Measurements from ENCODE around the gene LRCH1. TPM values are rescaled to one million over a fixed set of nuclear protein-coding genes. Genes with fewer than 3 reads are reported as not detected.

LRCH1 gene
- total and polyA plus RNA-seq, 2 experiments from 2014 or later = 3.9 to 9.2 TPM

DNA sequence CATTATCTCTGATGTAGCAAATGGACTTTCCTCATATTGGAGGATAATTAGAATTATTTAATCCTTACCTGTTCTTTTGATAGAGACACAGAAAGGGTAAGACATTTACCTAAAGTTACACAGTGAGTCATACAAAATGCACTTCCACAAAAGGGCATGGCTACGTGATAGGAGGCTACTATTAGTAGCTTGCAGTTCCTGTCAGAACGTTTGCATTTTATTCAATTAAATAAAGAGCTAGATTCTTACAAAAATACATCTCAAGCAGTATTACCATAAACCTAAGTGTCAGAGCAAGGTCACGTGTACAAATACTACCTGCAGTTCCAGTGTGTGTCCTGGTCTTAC is 123.4 kb downstream of the LRCH1 start:
- H4K20me1 ChIP-seq (replicated peaks; ENCODE audit: insufficient read depth) = no peaks in the 10 kb centered on the region; the same call in 1 of the 2 replicates
- H2AFZ ChIP-seq = no peak overlapping the region
- ATAC-seq (no peak), DNase-seq (ENCODE audit: low spot score) (no peak)
- H3K79me2 ChIP-seq (replicated peaks; ENCODE audit: insufficient read depth) = peaks cover 6% of the 10 kb centered on the region
- no peaks in the 10 kb centered on the region for H3K4me1 ChIP-seq (ENCODE audit: insufficient read depth)
- H3K36me3 ChIP-seq (ENCODE audit: insufficient read depth) = no peaks in the 10 kb centered on the region
- TF ChIP-seq JUNB (IDR thresholded peaks at IDR 0.05; ENCODE audit: unreplicated experiment) = no peak
- no peak for TF ChIP-seq ZNF331 (CRISPR knock-in tag; IDR thresholded peaks at IDR 0.05; ENCODE audit: low read depth)
- TF ChIP-seq, protein P1, sequence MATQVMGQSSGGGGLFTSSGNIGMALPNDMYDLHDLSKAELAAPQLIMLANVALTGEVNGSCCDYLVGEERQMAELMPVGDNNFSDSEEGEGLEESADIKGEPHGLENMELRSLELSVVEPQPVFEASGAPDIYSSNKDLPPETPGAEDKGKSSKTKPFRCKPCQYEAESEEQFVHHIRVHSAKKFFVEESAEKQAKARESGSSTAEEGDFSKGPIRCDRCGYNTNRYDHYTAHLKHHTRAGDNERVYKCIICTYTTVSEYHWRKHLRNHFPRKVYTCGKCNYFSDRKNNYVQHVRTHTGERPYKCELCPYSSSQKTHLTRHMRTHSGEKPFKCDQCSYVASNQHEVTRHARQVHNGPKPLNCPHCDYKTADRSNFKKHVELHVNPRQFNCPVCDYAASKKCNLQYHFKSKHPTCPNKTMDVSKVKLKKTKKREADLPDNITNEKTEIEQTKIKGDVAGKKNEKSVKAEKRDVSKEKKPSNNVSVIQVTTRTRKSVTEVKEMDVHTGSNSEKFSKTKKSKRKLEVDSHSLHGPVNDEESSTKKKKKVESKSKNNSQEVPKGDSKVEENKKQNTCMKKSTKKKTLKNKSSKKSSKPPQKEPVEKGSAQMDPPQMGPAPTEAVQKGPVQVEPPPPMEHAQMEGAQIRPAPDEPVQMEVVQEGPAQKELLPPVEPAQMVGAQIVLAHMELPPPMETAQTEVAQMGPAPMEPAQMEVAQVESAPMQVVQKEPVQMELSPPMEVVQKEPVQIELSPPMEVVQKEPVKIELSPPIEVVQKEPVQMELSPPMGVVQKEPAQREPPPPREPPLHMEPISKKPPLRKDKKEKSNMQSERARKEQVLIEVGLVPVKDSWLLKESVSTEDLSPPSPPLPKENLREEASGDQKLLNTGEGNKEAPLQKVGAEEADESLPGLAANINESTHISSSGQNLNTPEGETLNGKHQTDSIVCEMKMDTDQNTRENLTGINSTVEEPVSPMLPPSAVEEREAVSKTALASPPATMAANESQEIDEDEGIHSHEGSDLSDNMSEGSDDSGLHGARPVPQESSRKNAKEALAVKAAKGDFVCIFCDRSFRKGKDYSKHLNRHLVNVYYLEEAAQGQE (IDR thresholded peaks at IDR 0.05; ENCODE audit: unreplicated experiment) = no peak
- TF ChIP-seq EZH2 (IDR thresholded peaks at IDR 0.05; ENCODE audit: low read depth, unreplicated experiment) = no peak
- TF ChIP-seq POLR2AphosphoS5 (IDR thresholded peaks at IDR 0.05; ENCODE audit: low read depth) = no peak
- TF ChIP-seq ZNF114 (CRISPR knock-in tag; IDR thresholded peaks at IDR 0.05) = no peak
- no peak for TF ChIP-seq EZH2phosphoT487 (IDR thresholded peaks at IDR 0.05; ENCODE audit: unreplicated experiment)
- TF ChIP-seq, protein P2, sequence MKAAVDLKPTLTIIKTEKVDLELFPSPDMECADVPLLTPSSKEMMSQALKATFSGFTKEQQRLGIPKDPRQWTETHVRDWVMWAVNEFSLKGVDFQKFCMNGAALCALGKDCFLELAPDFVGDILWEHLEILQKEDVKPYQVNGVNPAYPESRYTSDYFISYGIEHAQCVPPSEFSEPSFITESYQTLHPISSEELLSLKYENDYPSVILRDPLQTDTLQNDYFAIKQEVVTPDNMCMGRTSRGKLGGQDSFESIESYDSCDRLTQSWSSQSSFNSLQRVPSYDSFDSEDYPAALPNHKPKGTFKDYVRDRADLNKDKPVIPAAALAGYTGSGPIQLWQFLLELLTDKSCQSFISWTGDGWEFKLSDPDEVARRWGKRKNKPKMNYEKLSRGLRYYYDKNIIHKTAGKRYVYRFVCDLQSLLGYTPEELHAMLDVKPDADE (IDR thresholded peaks at IDR 0.05) = no peak
- TF ChIP-seq STAT1 (IDR thresholded peaks at IDR 0.05; ENCODE audit: unreplicated experiment) = no peak
- TF ChIP-seq CREB1 (CRISPR knock-in tag; IDR thresholded peaks at IDR 0.05; ENCODE audit: low read depth) = no peak
- TF ChIP-seq, protein P3, sequence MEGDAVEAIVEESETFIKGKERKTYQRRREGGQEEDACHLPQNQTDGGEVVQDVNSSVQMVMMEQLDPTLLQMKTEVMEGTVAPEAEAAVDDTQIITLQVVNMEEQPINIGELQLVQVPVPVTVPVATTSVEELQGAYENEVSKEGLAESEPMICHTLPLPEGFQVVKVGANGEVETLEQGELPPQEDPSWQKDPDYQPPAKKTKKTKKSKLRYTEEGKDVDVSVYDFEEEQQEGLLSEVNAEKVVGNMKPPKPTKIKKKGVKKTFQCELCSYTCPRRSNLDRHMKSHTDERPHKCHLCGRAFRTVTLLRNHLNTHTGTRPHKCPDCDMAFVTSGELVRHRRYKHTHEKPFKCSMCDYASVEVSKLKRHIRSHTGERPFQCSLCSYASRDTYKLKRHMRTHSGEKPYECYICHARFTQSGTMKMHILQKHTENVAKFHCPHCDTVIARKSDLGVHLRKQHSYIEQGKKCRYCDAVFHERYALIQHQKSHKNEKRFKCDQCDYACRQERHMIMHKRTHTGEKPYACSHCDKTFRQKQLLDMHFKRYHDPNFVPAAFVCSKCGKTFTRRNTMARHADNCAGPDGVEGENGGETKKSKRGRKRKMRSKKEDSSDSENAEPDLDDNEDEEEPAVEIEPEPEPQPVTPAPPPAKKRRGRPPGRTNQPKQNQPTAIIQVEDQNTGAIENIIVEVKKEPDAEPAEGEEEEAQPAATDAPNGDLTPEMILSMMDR (conservative IDR thresholded peaks at IDR 0.05; ENCODE audit: low read depth in 2 of 2) = no peak
- TF ChIP-seq, protein P4, sequence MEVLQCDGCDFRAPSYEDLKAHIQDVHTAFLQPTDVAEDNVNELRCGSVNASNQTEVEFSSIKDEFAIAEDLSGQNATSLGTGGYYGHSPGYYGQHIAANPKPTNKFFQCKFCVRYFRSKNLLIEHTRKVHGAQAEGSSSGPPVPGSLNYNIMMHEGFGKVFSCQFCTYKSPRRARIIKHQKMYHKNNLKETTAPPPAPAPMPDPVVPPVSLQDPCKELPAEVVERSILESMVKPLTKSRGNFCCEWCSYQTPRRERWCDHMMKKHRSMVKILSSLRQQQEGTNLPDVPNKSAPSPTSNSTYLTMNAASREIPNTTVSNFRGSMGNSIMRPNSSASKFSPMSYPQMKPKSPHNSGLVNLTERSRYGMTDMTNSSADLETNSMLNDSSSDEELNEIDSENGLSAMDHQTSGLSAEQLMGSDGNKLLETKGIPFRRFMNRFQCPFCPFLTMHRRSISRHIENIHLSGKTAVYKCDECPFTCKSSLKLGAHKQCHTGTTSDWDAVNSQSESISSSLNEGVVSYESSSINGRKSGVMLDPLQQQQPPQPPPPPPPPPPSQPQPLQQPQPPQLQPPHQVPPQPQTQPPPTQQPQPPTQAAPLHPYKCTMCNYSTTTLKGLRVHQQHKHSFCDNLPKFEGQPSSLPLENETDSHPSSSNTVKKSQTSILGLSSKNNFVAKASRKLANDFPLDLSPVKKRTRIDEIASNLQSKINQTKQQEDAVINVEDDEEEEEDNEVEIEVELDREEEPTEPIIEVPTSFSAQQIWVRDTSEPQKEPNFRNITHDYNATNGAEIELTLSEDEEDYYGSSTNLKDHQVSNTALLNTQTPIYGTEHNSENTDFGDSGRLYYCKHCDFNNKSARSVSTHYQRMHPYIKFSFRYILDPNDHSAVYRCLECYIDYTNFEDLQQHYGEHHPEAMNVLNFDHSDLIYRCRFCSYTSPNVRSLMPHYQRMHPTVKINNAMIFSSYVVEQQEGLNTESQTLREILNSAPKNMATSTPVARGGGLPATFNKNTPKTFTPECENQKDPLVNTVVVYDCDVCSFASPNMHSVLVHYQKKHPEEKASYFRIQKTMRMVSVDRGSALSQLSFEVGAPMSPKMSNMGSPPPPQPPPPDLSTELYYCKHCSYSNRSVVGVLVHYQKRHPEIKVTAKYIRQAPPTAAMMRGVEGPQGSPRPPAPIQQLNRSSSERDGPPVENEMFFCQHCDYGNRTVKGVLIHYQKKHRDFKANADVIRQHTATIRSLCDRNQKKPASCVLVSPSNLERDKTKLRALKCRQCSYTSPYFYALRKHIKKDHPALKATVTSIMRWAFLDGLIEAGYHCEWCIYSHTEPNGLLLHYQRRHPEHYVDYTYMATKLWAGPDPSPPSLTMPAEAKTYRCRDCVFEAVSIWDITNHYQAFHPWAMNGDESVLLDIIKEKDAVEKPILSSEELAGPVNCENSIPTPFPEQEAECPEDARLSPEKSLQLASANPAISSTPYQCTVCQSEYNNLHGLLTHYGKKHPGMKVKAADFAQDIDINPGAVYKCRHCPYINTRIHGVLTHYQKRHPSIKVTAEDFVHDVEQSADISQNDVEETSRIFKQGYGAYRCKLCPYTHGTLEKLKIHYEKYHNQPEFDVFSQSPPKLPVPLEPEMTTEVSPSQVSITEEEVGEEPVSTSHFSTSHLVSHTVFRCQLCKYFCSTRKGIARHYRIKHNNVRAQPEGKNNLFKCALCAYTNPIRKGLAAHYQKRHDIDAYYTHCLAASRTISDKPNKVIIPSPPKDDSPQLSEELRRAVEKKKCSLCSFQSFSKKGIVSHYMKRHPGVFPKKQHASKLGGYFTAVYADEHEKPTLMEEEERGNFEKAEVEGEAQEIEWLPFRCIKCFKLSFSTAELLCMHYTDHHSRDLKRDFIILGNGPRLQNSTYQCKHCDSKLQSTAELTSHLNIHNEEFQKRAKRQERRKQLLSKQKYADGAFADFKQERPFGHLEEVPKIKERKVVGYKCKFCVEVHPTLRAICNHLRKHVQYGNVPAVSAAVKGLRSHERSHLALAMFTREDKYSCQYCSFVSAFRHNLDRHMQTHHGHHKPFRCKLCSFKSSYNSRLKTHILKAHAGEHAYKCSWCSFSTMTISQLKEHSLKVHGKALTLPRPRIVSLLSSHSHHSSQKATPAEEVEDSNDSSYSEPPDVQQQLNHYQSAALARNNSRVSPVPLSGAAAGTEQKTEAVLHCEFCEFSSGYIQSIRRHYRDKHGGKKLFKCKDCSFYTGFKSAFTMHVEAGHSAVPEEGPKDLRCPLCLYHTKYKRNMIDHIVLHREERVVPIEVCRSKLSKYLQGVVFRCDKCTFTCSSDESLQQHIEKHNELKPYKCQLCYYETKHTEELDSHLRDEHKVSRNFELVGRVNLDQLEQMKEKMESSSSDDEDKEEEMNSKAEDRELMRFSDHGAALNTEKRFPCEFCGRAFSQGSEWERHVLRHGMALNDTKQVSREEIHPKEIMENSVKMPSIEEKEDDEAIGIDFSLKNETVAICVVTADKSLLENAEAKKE (CRISPR knock-in tag; IDR thresholded peaks at IDR 0.05) = no peak
- TF ChIP-seq NANOG (IDR thresholded peaks at IDR 0.05; ENCODE audit: borderline replicate concordance) = no peak
- H3K9me2 ChIP-seq (ENCODE audit: insufficient read depth) = no peaks in the 10 kb centered on the region
- no peak overlapping the region for H3K4me2 ChIP-seq
- Mint-ChIP-seq H3K4me3 (no peak overlapping the region), H3K9me3 (no peaks in the 10 kb centered on the region), H3K4me1 (no peaks in the 10 kb centered on the region), H3K27ac (no peak overlapping the region), H3K36me3 (ENCODE audit: low read depth) (no peaks in the 10 kb centered on the region), H3K27me3 (ENCODE audit: insufficient read depth, low read depth, poor library complexity) (no peaks in the 10 kb centered on the region)
- H3F3A ChIP-seq (replicated peaks; ENCODE audit: low read depth) = no peaks in the 10 kb centered on the region
- H3K27ac ChIP-seq (ENCODE audit: low read depth) = no peak overlapping the region
- H3K4me3 ChIP-seq = no peak overlapping the region
- H3K27me3 ChIP-seq (ENCODE audit: insufficient read depth) = no peaks in the 10 kb centered on the region
